Right renal cortex interstitium (tissue), 3 donors: ENCODE results near the gene KCND3. TPM values are rescaled to one million over a fixed set of nuclear protein-coding genes. Genes with fewer than 3 reads are reported as not detected.

Experiments used
- DNase-seq, 3 donors: peaks; one replicate each; pipeline ENCODE4 v3.0.0-alpha.2; 2013; ENCODE audit warnings: low read depth in 3 of 3, low spot score in 2 of 3
- polyA plus RNA-seq, 3 donors: library from polyadenylated mRNA; unstranded; fragments of 120-200 nt; gene quantifications; one replicate each; pipeline ENCODE4 v1.2.1, GENCODE V29; 2013; ENCODE audit not compliant: insufficient read length in 3 of 3

The KCND3 gene
- polyA plus RNA-seq = 1 to 10 TPM; 1.2 to 1.7 (median 1.3) TPM

GRCh38 chr1:111989531-111990025 is at the start of gene KCND3:
Gene KCND3 (minus strand): TSS chr1:111989668.
- DNase-seq = no peak

GRCh38 chr1:112034277-112034676 is 44.8 kb upstream of the KCND3 start:
- no peak for DNase-seq

- DNase-seq = no peak
Measured at GRCh38 chr1:112033439-112034120, 44.1 kb upstream of the KCND3 start.

GRCh38 chr1:112030157-112030556 is 40.7 kb upstream of the KCND3 start:
- no peak for DNase-seq

- no peak for DNase-seq
Measured at GRCh38 chr1:112027696-112028095, 38.2 kb upstream of the KCND3 start.

GRCh38 chr1:112026501-112026900 is 37.0 kb upstream of the KCND3 start:
- no peak for DNase-seq

GRCh38 chr1:112026016-112026415 is 36.5 kb upstream of the KCND3 start:
- DNase-seq = no peak

- DNase-seq = no peak
Measured at GRCh38 chr1:112021263-112021662, 31.8 kb upstream of the KCND3 start.

- no peak for DNase-seq
Measured at GRCh38 chr1:112017183-112017582, 27.7 kb upstream of the KCND3 start.

GRCh38 chr1:112012823-112013222 is 23.4 kb upstream of the KCND3 start:
- no peak for DNase-seq

- no peak for DNase-seq
Measured at GRCh38 chr1:112011202-112011601, 21.7 kb upstream of the KCND3 start.

GRCh38 chr1:112007169-112007568 is 17.7 kb upstream of the KCND3 start:
- DNase-seq = no peak

- no peak for DNase-seq
Measured at GRCh38 chr1:112006416-112007025, 17.1 kb upstream of the KCND3 start.

GRCh38 chr1:112004076-112004475 is 14.6 kb upstream of the KCND3 start:
- no peak for DNase-seq

GRCh38 chr1:112002514-112002913 is 13.0 kb upstream of the KCND3 start:
- DNase-seq = no peak

GRCh38 chr1:112001436-112001835 is 12.0 kb upstream of the KCND3 start:
- no peak for DNase-seq

- DNase-seq = no peak
Measured at GRCh38 chr1:112000048-112000447, 10.6 kb upstream of the KCND3 start.

- no peak for DNase-seq
Measured at GRCh38 chr1:111998332-111998731, 8.9 kb upstream of the KCND3 start.

GRCh38 chr1:111992476-111992875 is 3.0 kb upstream of the KCND3 start:
- DNase-seq = no peak

- peak in 2 of 3 donors; percentile 25 to 32 for DNase-seq
Measured at GRCh38 chr1:111990878-111991718, 1.6 kb upstream of the KCND3 start.
